Prostate gland (tissue), 2 donors: ENCODE data around the gene GREB1. TPM values are rescaled to one million over a fixed set of nuclear protein-coding genes. Genes with fewer than 3 reads are reported as not detected.

Experiments used
- DNase-seq: peaks from one replicate; pipeline ENCODE4 v3.0.0-alpha.2; 2019; ENCODE audit warnings: low spot score
- H3K27ac ChIP-seq, 2 donors: fragments of 200-600 bp; sonication (generic); 2 replicates each; pipeline ENCODE4 v1.5.1; 2017 to 2019
- H3K27me3 ChIP-seq: fragments of 200-600 bp; sonication (generic); replicated peaks from 2 replicates; pipeline ENCODE4 v1.5.1; 2019; ENCODE audit not compliant: insufficient read depth
- H3K36me3 ChIP-seq, 2 donors: fragments of 200-600 bp; sonication (generic); 1 replicate in 1 of 2; 2 replicates in 1 of 2; pipeline versions ENCODE4 v1.5.1 to v1.8.1; 2017 to 2019
- H3K4me1 ChIP-seq: fragments of 200-600 bp; sonication (generic); replicated peaks from 2 replicates; pipeline ENCODE4 v1.5.1; 2019
- H3K4me3 ChIP-seq, 2 donors: fragments of 200-600 bp; sonication (generic); 2 replicates each; pipeline ENCODE4 v1.5.1; 2017 to 2019
- H3K9me3 ChIP-seq: fragments of 200-600 bp; sonication (generic); 2 replicates; pipeline ENCODE4 v1.5.1; 2017
- POLR2A ChIP-seq: fragments of 450-650 bp; IDR thresholded peaks from one replicate; pipeline ENCODE4 v1.6.1; 2016; ENCODE audit warnings: antibody characterized with exemption, mild to moderate bottlenecking
- POLR2AphosphoS5 ChIP-seq: sonication (generic); formaldehyde crosslinking; IDR thresholded peaks from one replicate; pipeline ENCODE4 v1.6.1; 2017; ENCODE audit warnings: antibody characterized with exemption
- WGBS: methylation state at CpG from one replicate; pipeline ENCODE4 v1.1.5; 2018; 5-methylcytosine and 5-hydroxymethylcytosine counted together
- intact Hi-C: fragments of 100-400 bp; cut with DNase I; formaldehyde crosslinking; loops from one replicate; pipeline ENCODE4 v1.14.2; 2022
- total RNA-seq, 2 donors: library from RNA; depleted of rRNA; stranded (reverse); fragments of >200 nt; gene quantifications; one replicate each; pipeline ENCODE4 v1.1.0, GENCODE V29; 2016
- TF ChIP-seq, protein P1 (sequence below), 4 experiments: fragments of 200-600 bp in 2 of 4; fragments of 450-650 bp in 2 of 4; sonication (generic) in 2 of 4; IDR thresholded peaks; 1 replicate in 3 of 4; 2 replicates in 1 of 4; pipeline ENCODE4 v1.5.1; 2016 to 2019; ENCODE audit warnings: antibody characterized with exemption in 4 of 4, mild to moderate bottlenecking in 2 of 4, moderate library complexity in 2 of 4

The GREB1 gene
- total RNA-seq, 2 donors from 2014 or later: 224 to 392 TPM

DNA sequence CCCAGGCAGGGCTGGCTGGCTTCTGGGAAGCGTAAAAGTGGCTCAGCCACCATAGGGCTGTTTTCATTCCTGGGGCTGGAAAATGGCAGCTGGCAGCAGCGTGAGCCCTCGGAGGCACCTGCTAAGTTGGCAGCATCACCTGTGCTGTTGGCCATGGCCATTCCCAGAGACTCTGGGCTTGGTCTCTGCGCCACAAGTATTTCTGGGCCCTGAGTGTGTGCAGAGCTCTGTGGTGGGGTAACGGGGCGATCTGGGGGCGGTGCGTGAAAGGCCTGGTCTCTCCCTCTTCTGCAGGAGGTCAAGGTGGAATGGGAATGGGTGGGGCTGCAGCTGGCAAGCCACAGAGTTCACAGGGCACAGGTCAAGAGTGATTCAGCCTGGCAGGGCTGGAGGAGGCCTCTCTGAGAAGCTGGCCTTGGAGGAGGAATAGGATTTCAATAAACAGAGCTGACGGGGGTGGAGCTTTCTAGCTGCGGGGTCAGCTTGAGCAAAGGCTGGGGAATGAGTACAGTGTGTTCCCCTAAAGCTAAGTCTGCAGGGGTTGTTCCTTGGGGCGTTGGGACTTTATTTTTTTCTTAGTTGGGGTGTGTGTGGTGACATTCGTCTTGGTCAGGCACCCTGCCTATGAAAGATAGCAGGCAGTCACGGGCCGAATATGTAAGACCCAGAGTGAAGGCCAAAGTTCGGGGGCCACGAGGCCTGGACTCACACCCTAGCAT, 146.5 kb downstream of the GREB1 start:
- intact Hi-C loops: loop anchor here (10.0 kb wide), 1 partner anchor 206 kb away; no protein-coding TSS in a partner anchor
- H3K4me1 ChIP-seq: no peaks in the 10 kb centered on the region

DNA sequence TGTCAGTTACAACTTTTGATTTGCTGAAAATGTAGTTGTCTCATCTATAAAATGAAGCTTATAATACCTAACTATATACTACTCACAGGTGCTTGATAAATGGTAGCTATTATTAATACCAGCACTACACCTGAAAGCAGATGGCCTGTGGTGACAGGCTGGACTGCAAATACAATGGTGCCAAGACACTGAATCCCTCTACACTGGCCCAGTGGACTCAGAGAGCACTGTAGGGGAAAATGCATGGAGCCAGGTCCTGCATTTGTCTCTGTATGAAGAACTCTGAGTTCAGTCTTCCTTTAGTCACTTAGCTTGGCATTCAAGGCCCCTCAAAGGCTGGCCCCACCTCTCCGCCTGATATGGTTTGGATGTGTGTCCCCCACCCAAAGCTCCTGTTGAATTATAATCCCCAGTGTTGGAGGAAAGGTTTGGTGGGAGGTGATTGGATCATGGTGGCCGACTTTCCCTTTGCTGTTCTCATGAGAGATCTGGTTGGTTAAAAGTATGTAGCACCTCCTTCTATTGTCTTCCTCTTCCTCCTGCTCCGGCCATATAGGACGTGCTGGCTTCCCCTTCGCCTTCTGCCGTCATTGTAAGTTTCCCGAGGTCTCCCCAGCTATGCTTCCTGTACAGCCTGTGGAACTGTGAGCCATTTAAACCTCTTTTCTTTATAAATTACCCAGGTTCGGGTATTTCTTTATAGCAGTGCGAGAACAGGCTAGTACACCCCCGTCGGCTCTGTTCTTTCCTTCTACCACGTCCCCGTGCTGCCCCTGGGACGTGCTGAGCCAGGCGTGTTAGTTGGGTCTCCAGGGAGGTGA, 147.3 kb downstream of the GREB1 start:
- Histone ChIP-seq H3K9me3 (no peaks in the 10 kb centered on the region), H3K27ac (no peak overlapping the region), H3K4me1 (no peaks in the 10 kb centered on the region), H3K27me3 (no peaks in the 10 kb centered on the region), H3K36me3 (no peaks in the 10 kb centered on the region), H3K4me3 (no peak overlapping the region)
- 86% methylated on average over 15 of the region's 15 CpGs for WGBS
- intact Hi-C loops: loop anchor here (10.0 kb wide), 1 partner anchor 206 kb away; no protein-coding TSS in a partner anchor
- TF ChIP-seq POLR2AphosphoS5 (no peak), POLR2A (no peak)
- TF ChIP-seq, protein P1, sequence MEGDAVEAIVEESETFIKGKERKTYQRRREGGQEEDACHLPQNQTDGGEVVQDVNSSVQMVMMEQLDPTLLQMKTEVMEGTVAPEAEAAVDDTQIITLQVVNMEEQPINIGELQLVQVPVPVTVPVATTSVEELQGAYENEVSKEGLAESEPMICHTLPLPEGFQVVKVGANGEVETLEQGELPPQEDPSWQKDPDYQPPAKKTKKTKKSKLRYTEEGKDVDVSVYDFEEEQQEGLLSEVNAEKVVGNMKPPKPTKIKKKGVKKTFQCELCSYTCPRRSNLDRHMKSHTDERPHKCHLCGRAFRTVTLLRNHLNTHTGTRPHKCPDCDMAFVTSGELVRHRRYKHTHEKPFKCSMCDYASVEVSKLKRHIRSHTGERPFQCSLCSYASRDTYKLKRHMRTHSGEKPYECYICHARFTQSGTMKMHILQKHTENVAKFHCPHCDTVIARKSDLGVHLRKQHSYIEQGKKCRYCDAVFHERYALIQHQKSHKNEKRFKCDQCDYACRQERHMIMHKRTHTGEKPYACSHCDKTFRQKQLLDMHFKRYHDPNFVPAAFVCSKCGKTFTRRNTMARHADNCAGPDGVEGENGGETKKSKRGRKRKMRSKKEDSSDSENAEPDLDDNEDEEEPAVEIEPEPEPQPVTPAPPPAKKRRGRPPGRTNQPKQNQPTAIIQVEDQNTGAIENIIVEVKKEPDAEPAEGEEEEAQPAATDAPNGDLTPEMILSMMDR (IDR thresholded peaks at IDR 0.05): no peak
- no peak for DNase-seq

More for the DNA sequence above, 146.5 kb downstream of the GREB1 start:
- Histone ChIP-seq H3K36me3 (no peaks in the 10 kb centered on the region), H3K9me3 (no peaks in the 10 kb centered on the region), H3K27me3 (no peaks in the 10 kb centered on the region), H3K4me3 (no peak overlapping the region), H3K27ac (no peak overlapping the region)
- TF ChIP-seq, protein P1 (IDR thresholded peaks at IDR 0.05): no peak
- TF ChIP-seq POLR2AphosphoS5 (no peak), POLR2A (no peak)
- DNase-seq: no peak
- 69% methylated on average over 16 of the region's 16 CpGs for WGBS

DNA sequence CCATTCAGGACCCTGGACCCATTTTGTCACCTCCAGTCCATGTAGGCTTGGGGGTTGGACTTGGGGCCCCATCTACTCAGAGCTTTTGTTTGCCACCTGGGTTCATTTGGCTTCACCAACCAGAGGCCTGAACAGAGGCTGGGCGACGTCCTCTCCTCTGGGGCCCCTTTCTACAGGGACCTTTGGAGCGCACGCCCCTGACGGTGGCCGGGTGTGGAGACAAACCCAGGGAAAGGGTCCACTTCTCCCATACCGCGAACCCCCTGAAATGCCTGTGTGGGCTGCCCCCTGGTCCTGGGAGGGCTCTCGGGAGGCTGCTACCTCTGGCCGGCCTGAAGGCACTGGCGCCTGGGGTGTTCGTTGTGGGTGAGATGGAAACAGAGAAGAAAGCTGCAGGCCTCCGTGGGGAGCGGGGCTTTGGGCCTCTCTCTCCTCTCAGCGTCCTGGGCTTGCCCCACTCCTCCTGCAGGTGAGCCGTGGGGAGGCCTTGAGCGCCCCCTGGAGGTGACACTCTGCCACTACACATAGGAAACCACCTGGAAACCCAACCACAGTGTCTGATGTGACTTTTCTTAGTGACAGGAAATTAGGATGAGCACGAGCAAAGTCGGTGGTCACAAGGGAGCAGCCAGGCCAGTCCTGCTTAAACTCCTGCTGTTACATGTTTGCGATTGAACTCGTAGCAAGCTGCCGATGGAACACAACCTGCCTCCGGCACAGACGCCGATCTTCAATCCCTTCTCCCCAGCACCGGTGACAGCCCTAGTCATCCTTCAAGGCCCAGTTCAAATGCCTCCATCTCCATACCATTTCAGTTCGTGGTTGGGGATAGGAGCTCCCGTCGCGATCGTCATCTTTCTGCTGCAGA, 148.1 kb downstream of the GREB1 start:
- Histone ChIP-seq H3K4me3 (no peak overlapping the region), H3K4me1 (no peaks in the 10 kb centered on the region), H3K9me3 (no peaks in the 10 kb centered on the region), H3K27me3 (no peaks in the 10 kb centered on the region), H3K36me3 (no peaks in the 10 kb centered on the region), H3K27ac (no peak overlapping the region)
- intact Hi-C loops: loop anchor here (10.0 kb wide), 1 partner anchor 207 kb away; no protein-coding TSS in a partner anchor
- peak; percentile 29 for DNase-seq
- TF ChIP-seq POLR2AphosphoS5: no peak
- TF ChIP-seq, protein P1 (IDR thresholded peaks at IDR 0.05): peak; percentile 70 to 85 (median 80)
- no peak for TF ChIP-seq POLR2A
- 66% methylated on average over 31 of the region's 31 CpGs for WGBS

DNA sequence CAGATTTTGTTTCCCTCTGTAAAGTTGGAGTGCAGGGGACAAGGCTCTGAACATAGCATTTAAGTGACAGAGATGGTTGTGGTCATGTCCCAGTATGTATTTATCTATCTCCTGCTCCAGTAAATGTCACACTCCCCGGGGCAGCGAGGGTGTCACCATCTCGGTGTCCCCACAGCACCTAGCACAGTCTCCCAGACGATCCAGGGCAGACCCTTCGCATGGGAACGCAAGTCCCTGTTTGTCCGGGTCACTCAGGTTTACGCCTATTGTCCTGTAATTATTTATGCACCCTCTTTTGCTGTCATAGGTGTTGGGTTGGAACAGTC, 148.7 kb downstream of the GREB1 start:
- Histone ChIP-seq H3K27ac (no peak overlapping the region), H3K9me3 (no peaks in the 10 kb centered on the region), H3K27me3 (no peaks in the 10 kb centered on the region), H3K4me1 (no peaks in the 10 kb centered on the region), H3K4me3 (no peak overlapping the region), H3K36me3 (no peaks in the 10 kb centered on the region)
- no peak for DNase-seq
- WGBS: 88% methylated on average over 8 of the region's 8 CpGs
- TF ChIP-seq, protein P1 (IDR thresholded peaks at IDR 0.05): no peak
- TF ChIP-seq POLR2AphosphoS5: no peak
- TF ChIP-seq POLR2A: no peak
- intact Hi-C loops: loop anchor here (10.0 kb wide), 1 partner anchor 208 kb away; no protein-coding TSS in a partner anchor
